Mesendoderm (in vitro differentiated cells): ENCODE data around the gene PLEKHA8.
A peak's percentile ranks its signal among the peaks of the same experiment; 100 is the strongest.

Source experiments
- DNase-seq: peaks from one replicate; pipeline ENCODE4 v3.0.0; 2013
- H2AK5ac ChIP-seq: 2 replicates; pipeline ENCODE4 v1.6.1; 2013; ENCODE audit warnings: low read length, inconsistent platforms
- H2BK120ac ChIP-seq: 2 replicates; pipeline ENCODE4 v1.6.1; 2013; ENCODE audit warnings: low read depth, mild to moderate bottlenecking, low read length, moderate library complexity, mixed read lengths
- H2BK15ac ChIP-seq: replicated peaks from 2 replicates; pipeline ENCODE4 v1.6.1; 2013; ENCODE audit warnings: low read depth, mild to moderate bottlenecking, moderate library complexity
- H2BK5ac ChIP-seq: 2 replicates; pipeline ENCODE4 v1.6.1; 2013; ENCODE audit warnings: low read length, inconsistent platforms
- H3K18ac ChIP-seq: 2 replicates; pipeline ENCODE4 v1.6.1; 2013; ENCODE audit warnings: mild to moderate bottlenecking, low read length, mixed read lengths
- H3K23ac ChIP-seq: one replicate; pipeline ENCODE4 v1.6.1; 2013; ENCODE audit warnings: low read length
- H3K27ac ChIP-seq: 2 replicates; pipeline ENCODE4 v1.5.1; 2013; ENCODE audit warnings: low read depth, mild to moderate bottlenecking, inconsistent platforms, low read length, moderate library complexity
- H3K27me3 ChIP-seq: 2 replicates; pipeline ENCODE4 v1.6.1; 2013; ENCODE audit warnings: low read length, control low read depth, mild to moderate bottlenecking, inconsistent platforms; ENCODE audit not compliant: insufficient read depth, poor library complexity
- H3K36me3 ChIP-seq: 2 replicates; pipeline ENCODE4 v1.6.1; 2013; ENCODE audit warnings: low read length, inconsistent platforms; ENCODE audit not compliant: control insufficient read depth, insufficient read depth
- H3K4ac ChIP-seq: one replicate; pipeline ENCODE4 v1.6.1; 2013; ENCODE audit warnings: low read depth, mild to moderate bottlenecking, low read length, moderate library complexity
- H3K4me1 ChIP-seq: 2 replicates; pipeline ENCODE4 v1.6.1; 2013; ENCODE audit warnings: low read depth, low read length, inconsistent platforms; ENCODE audit not compliant: control insufficient read depth
- H3K4me2 ChIP-seq: 2 replicates; pipeline ENCODE4 v1.6.1; 2013; ENCODE audit warnings: low read length
- H3K4me3 ChIP-seq: 2 replicates; pipeline ENCODE4 v1.5.1; 2013; ENCODE audit warnings: mild to moderate bottlenecking, low read length
- H3K56ac ChIP-seq: one replicate; pipeline ENCODE4 v1.6.1; 2013; ENCODE audit warnings: low read length
- H3K79me1 ChIP-seq: 2 replicates; pipeline ENCODE4 v1.6.1; 2013; ENCODE audit warnings: low read length, inconsistent platforms
- H3K79me2 ChIP-seq: 2 replicates; pipeline ENCODE4 v1.6.1; 2013; ENCODE audit warnings: mild to moderate bottlenecking, low read length; ENCODE audit not compliant: control insufficient read depth, insufficient read depth
- H3K9ac ChIP-seq: 2 replicates; pipeline ENCODE4 v1.6.1; 2013; ENCODE audit warnings: low read length, inconsistent platforms
- H4K5ac ChIP-seq: one replicate; pipeline ENCODE4 v1.6.1; 2013; ENCODE audit warnings: low read length
- H4K8ac ChIP-seq: one replicate; pipeline ENCODE4 v1.6.1; 2013; ENCODE audit warnings: low read depth, mild to moderate bottlenecking, control low read depth, low read length, moderate library complexity
- WGBS: extraction: QIAGEN DNeasy Blood & Tissue Kit; methylation state at CpG from one replicate; pipeline ENCODE4 v1.1.7; 2013; ENCODE audit warnings: low lambda C conversion rate, missing lambda C conversion rate; ENCODE audit not compliant: insufficient coverage; ENCODE audit errors: extremely low coverage; 5-methylcytosine and 5-hydroxymethylcytosine counted together

Gene PLEKHA8

DNA sequence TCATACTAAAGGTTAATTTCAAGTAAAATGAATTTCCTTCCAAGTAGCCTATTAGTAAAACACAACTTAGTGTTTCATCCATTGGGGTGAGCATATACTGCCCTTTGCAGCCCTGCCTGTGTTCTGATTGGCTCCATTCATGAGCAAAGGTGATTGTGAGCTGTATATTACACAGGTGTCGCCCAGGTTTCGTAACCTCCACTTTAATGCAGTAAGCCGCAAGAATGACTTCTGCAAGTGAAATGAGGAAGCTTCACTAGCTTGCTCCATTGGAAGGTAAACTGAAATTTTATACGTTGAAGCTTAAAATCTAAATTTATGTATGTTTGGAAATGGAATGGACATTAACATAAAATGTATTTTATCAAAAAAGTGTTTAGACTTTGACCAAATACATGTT is 131.0 kb downstream of the PLEKHA8 start:
- H3K9ac ChIP-seq: no peak overlapping the region

DNA sequence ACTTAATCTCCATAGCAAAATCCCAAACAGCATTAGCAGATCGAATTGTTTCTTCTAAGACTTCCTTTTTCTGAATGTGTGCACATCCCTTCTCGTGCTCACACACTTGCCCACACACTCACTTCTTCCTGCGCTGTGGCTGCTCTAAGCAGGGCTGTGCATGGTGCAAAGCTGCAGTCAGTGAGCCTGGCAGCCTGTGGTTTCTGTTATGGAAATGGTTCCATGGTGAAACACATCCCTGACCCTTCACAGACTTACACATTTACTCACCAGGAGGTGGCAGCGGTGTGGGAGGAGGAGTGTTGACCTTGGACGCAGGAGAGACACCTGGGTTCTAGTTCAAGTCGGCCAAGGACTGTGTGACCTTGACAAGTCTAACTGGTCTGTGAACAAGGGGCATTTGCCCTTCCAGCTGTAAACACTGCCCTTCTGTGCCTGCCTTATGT is 131.5 kb downstream of the PLEKHA8 start:
- peak; percentile 49 for DNase-seq
- no peak overlapping the region for H2BK5ac ChIP-seq
- no peak overlapping the region for H2AK5ac ChIP-seq
- H3K79me1 ChIP-seq: no peaks in the 10 kb centered on the region
- no peak overlapping the region for H3K4me2 ChIP-seq
- no peak overlapping the region for H3K23ac ChIP-seq
- no peak overlapping the region for H3K27ac ChIP-seq
- no peak overlapping the region for H3K4ac ChIP-seq
- H3K4me1 ChIP-seq: no peaks in the 10 kb centered on the region
- H4K5ac ChIP-seq: no peak overlapping the region
- H3K9ac ChIP-seq: no peak overlapping the region
- H3K36me3 ChIP-seq: no peaks in the 10 kb centered on the region
- no CpG with 5 or more reads among the region's 6 CpGs for WGBS
- H3K79me2 ChIP-seq: no peaks in the 10 kb centered on the region
- H3K56ac ChIP-seq: no peak overlapping the region
- no peak overlapping the region for H3K4me3 ChIP-seq
- H2BK120ac ChIP-seq: no peak overlapping the region
- H3K18ac ChIP-seq: no peak overlapping the region
- no peaks in the 10 kb centered on the region for H3K27me3 ChIP-seq
- H4K8ac ChIP-seq: no peak overlapping the region
- H2BK15ac ChIP-seq: no peak overlapping the region

More for the DNA sequence above, 131.0 kb downstream of the PLEKHA8 start:
- H3K4me3 ChIP-seq: no peak overlapping the region
- no peaks in the 10 kb centered on the region for H3K36me3 ChIP-seq
- H3K79me1 ChIP-seq: no peaks in the 10 kb centered on the region
- no peak overlapping the region for H3K56ac ChIP-seq
- H3K27ac ChIP-seq: no peak overlapping the region
- H3K4me2 ChIP-seq: no peak overlapping the region
- no peak overlapping the region for H2AK5ac ChIP-seq
- H3K4me1 ChIP-seq: no peaks in the 10 kb centered on the region
- H3K4ac ChIP-seq: no peak overlapping the region
- no CpG with 5 or more reads among the region's 4 CpGs for WGBS
- H2BK5ac ChIP-seq: no peak overlapping the region
- H4K8ac ChIP-seq: no peak overlapping the region
- no peaks in the 10 kb centered on the region for H3K27me3 ChIP-seq
- no peak for DNase-seq
- H4K5ac ChIP-seq: no peak overlapping the region
- H2BK15ac ChIP-seq: no peak overlapping the region
- no peak overlapping the region for H3K18ac ChIP-seq
- H2BK120ac ChIP-seq: no peak overlapping the region
- H3K23ac ChIP-seq: no peak overlapping the region
- H3K79me2 ChIP-seq: no peaks in the 10 kb centered on the region

DNA sequence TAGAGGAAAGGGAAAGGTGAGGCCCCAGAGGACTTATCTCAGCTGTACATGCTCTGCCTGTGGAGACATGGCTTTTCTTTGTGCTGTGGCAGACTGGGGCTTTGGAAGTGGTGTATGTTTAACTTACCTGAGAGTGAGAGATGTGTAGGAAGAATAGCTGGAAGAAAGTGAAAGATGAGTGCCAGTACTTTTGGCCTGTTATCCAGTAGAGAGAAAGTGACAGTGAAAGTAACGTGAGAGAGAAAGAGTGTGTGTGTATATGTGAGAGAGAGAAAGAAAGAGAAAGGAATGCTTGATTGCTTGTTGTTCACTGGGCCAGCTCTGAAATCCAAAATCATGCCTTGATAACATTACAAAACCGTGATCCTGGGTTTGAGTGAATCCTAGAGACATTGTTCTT is 132.1 kb downstream of the PLEKHA8 start:
- Histone ChIP-seq H3K23ac (no peak overlapping the region), H2AK5ac (no peak overlapping the region), H2BK5ac (no peak overlapping the region), H3K4me3 (no peak overlapping the region), H3K36me3 (no peaks in the 10 kb centered on the region), H3K9ac (no peak overlapping the region), H4K5ac (no peak overlapping the region), H3K79me2 (no peaks in the 10 kb centered on the region), H3K56ac (no peak overlapping the region), H2BK15ac (no peak overlapping the region), H3K79me1 (no peaks in the 10 kb centered on the region), H3K4me1 (no peaks in the 10 kb centered on the region), H3K4me2 (no peak overlapping the region), H3K27ac (no peak overlapping the region), H4K8ac (no peak overlapping the region), H3K18ac (no peak overlapping the region), H2BK120ac (no peak overlapping the region), H3K27me3 (no peaks in the 10 kb centered on the region), H3K4ac (no peak overlapping the region)
- 100% methylated on average over 1 of the region's 2 CpGs for WGBS
- no peak for DNase-seq

DNA sequence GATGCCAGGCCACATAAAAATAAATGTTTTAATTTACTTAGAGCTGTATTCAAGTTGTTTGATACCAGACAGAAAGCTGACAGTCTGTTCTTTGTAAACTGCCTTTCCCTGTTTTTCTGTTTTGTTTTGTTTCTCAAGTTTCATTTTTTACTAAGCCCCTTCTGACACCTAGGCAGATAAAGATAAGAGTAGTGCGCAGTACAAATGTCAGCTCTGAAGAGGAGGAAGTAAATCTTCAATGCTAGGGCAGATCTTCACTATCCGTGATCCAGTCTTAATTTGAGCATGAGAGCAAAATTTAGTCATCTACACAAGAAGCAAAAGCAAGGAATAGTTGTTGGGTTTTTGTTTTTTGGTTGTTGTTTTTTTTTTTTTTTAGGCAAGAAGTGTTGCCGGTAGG is 133.9 kb downstream of the PLEKHA8 start:
- Histone ChIP-seq H3K36me3 (no peaks in the 10 kb centered on the region), H3K27me3 (no peaks in the 10 kb centered on the region), H2BK15ac (no peak overlapping the region), H4K8ac (no peak overlapping the region), H3K4ac (no peak overlapping the region), H2BK5ac (no peak overlapping the region), H3K4me1 (no peaks in the 10 kb centered on the region), H3K18ac (no peak overlapping the region), H2BK120ac (no peak overlapping the region), H3K9ac (no peak overlapping the region), H3K79me1 (no peaks in the 10 kb centered on the region), H4K5ac (no peak overlapping the region), H3K4me2 (no peak overlapping the region), H3K56ac (no peak overlapping the region), H3K27ac (no peak overlapping the region), H3K4me3 (no peak overlapping the region), H2AK5ac (no peak overlapping the region), H3K23ac (no peak overlapping the region), H3K79me2 (no peaks in the 10 kb centered on the region)
- no peak for DNase-seq
- WGBS: no CpG with 5 or more reads among the region's 3 CpGs

DNA sequence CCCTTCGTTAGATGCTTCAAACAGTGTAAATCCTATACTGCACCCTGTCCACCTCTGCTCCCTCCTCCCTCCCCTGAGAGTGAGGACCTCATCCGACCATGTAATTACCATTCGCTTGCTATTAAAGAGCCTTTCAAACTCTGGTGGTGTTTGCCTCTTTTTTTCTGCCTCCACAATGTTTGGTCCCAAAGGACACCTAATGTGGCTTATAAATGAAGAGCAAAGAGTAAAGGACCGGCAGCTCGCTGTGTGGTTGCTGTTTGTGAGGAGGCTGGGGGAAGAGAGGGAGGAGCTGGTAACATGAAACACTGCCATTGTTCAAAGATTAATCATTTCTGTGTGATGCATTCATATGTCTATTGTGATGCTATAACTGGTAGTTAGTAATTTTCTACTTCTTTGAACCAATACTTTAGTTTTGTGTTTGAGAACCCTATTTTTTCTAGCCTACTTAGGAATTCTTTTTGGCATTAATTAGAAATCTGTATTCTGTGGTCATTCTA is 134.5 kb downstream of the PLEKHA8 start:
- Histone ChIP-seq H3K27ac (no peak overlapping the region), H3K79me1 (no peaks in the 10 kb centered on the region), H3K36me3 (no peaks in the 10 kb centered on the region), H3K79me2 (no peaks in the 10 kb centered on the region), H2BK5ac (no peak overlapping the region), H3K56ac (no peak overlapping the region), H3K4me1 (no peaks in the 10 kb centered on the region), H3K4ac (no peak overlapping the region), H4K5ac (no peak overlapping the region), H3K4me2 (no peak overlapping the region), H2BK15ac (no peak overlapping the region), H3K23ac (no peak overlapping the region), H2BK120ac (no peak overlapping the region), H3K27me3 (no peaks in the 10 kb centered on the region), H3K18ac (no peak overlapping the region), H3K9ac (no peak overlapping the region), H3K4me3 (no peak overlapping the region), H4K8ac (peak overlapping the region; percentile 65), H2AK5ac (no peak overlapping the region)
- WGBS: no CpG with 5 or more reads among the region's 5 CpGs
- no peak for DNase-seq

DNA sequence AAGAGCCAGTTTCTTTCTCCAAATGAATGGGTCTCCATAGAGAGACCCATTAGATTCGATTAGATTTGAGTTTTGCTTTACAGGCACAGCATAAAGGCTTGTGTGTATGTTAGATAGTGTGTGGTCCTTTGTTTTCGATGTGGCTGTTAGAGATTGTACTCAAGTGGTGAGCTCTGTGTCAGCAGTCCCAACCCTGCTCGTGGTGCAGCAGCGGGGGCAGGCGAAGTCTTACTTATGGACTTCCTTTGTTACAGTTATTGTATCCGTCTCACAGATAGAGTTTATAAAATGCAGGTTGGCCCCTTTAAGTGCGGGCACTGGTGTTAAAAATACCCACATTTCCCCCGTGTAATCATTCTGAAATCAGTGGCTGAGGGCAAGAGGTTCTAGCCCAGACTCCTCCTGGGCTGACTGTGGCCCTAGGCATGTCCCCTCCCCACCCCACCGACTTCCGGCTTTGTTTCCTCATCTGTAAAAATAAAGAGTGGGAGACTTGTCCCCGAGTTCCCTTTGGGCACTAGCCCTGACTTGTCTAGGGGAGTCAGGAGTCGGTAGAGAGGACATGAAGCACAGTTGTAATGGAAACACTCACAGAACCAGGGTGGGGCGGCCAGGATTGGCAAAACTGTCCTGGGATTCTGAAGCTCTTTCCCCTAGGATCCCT is 135.2 kb downstream of the PLEKHA8 start:
- H3K4me1 ChIP-seq: no peaks in the 10 kb centered on the region
- H3K18ac ChIP-seq: no peak overlapping the region
- H3K4me3 ChIP-seq: no peak overlapping the region
- no peak overlapping the region for H4K5ac ChIP-seq
- H2BK15ac ChIP-seq: no peak overlapping the region
- no peak for DNase-seq
- no peak overlapping the region for H2AK5ac ChIP-seq
- H3K36me3 ChIP-seq: no peaks in the 10 kb centered on the region
- H3K4me2 ChIP-seq: no peak overlapping the region
- H3K56ac ChIP-seq: peak overlapping the region; percentile 3
- no peak overlapping the region for H3K27ac ChIP-seq
- H4K8ac ChIP-seq: no peak overlapping the region
- H2BK120ac ChIP-seq: no peak overlapping the region
- H3K79me1 ChIP-seq: no peaks in the 10 kb centered on the region
- H3K4ac ChIP-seq: no peak overlapping the region
- no peak overlapping the region for H3K9ac ChIP-seq
- H3K27me3 ChIP-seq: no peaks in the 10 kb centered on the region
- H3K23ac ChIP-seq: no peak overlapping the region
- H2BK5ac ChIP-seq: no peak overlapping the region
- no peaks in the 10 kb centered on the region for H3K79me2 ChIP-seq
- WGBS: no CpG with 5 or more reads among the region's 13 CpGs
